HepG2 (cell line): ENCODE results near the gene ARMC2.

Experiments used
- ATF1 ChIP-seq: IDR thresholded peaks from 2 replicates; pipeline ENCODE4 v1.6.1; 2016; ENCODE audit warnings: mild to moderate bottlenecking, control low read depth
- EZH2 ChIP-seq: conservative IDR thresholded peaks from 2 replicates; pipeline ENCODE4 v1.6.1; 2012; ENCODE audit warnings: mild to moderate bottlenecking, low read depth, low read length, moderate library complexity
- FOXP1 ChIP-seq, 2 experiments: fragments of 450-650 bp in 1 of 2; IDR thresholded peaks; 2 replicates each; pipeline ENCODE4 v1.6.1; 2017 to 2018; ENCODE audit warnings: antibody characterized with exemption in 1 of 2
- POLR2G ChIP-seq: fragments of 200-400 bp; formaldehyde crosslinking; IDR thresholded peaks from 2 replicates; pipeline ENCODE4 v1.6.1; 2018; ENCODE audit warnings: mild to moderate bottlenecking, low read depth, low read length, moderate library complexity
- SATB2 ChIP-seq: sonication (generic); formaldehyde crosslinking; IDR thresholded peaks from 2 replicates; pipeline ENCODE4 v1.5.0; 2020; ENCODE audit warnings: missing genetic modification reagents
- SIN3B ChIP-seq: fragments of 150-350 bp; IDR thresholded peaks from 2 replicates; pipeline ENCODE4 v1.6.1; 2014; ENCODE audit warnings: low read length
- ZNF282 ChIP-seq: fragments of 450-650 bp; IDR thresholded peaks from 2 replicates; pipeline ENCODE4 v1.6.1; 2018; ENCODE audit not compliant: partially characterized antibody
- ZNF660 ChIP-seq: sonication (generic); formaldehyde crosslinking; IDR thresholded peaks from 2 replicates; pipeline ENCODE4 v1.5.1; 2020; ENCODE audit warnings: mild to moderate bottlenecking, low read depth, missing genetic modification reagents, borderline replicate concordance
- TF ChIP-seq, protein P1 (sequence below): IDR thresholded peaks from 2 replicates; pipeline ENCODE4 v1.6.1; 2016; ENCODE audit warnings: low read depth, borderline replicate concordance
- TF ChIP-seq, protein P2 (sequence below): sonication (generic); formaldehyde crosslinking; IDR thresholded peaks from 2 replicates; pipeline ENCODE4 v1.8.0; 2022; ENCODE audit warnings: missing genetic modification reagents, mild to moderate bottlenecking, borderline replicate concordance
- TF ChIP-seq, protein P3 (sequence below): sonication (generic); formaldehyde crosslinking; IDR thresholded peaks from 2 replicates; pipeline ENCODE4 v1.5.0; 2020; ENCODE audit warnings: mild to moderate bottlenecking, missing genetic modification reagents, moderate library complexity
- TF ChIP-seq, protein P4 (sequence below): sonication (generic); formaldehyde crosslinking; IDR thresholded peaks from 2 replicates; pipeline ENCODE4 v1.8.1; 2022; ENCODE audit warnings: low read depth, mild to moderate bottlenecking, missing genetic modification reagents

DNA sequence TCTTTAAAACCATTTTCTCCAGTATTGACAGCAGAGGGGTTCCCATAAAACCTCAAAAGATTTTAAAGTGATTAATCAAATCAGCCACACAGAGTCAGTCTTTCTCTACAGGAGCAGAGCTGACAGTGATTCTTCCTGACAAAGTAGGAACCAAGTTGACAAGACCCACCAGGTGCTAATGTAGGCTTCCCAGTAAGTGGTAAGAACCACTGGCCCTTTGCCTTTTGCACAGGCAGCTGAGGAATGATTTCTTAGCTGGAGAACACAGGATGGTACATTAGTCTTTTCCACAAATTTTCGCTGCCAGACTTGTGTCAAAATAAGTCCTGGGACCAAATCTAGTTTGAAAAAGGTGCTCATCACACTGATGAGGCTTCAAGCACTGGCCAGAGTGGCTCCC, 95.8 kb downstream of the ARMC2 start:
- no peak for TF ChIP-seq ATF1 (CRISPR knock-in tag)
- TF ChIP-seq, protein P1, sequence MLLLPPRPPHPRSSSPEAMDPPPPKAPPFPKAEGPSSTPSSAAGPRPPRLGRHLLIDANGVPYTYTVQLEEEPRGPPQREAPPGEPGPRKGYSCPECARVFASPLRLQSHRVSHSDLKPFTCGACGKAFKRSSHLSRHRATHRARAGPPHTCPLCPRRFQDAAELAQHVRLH = no peak
- TF ChIP-seq, protein P2, sequence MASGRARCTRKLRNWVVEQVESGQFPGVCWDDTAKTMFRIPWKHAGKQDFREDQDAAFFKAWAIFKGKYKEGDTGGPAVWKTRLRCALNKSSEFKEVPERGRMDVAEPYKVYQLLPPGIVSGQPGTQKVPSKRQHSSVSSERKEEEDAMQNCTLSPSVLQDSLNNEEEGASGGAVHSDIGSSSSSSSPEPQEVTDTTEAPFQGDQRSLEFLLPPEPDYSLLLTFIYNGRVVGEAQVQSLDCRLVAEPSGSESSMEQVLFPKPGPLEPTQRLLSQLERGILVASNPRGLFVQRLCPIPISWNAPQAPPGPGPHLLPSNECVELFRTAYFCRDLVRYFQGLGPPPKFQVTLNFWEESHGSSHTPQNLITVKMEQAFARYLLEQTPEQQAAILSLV = no peak
- no peak for TF ChIP-seq POLR2G
- no peak for TF ChIP-seq ZNF660 (CRISPR knock-in tag)
- no peak for TF ChIP-seq FOXP1 (IDR thresholded peaks at IDR 0.05)
- TF ChIP-seq FOXP1 (CRISPR knock-in tag; IDR thresholded peaks at IDR 0.05) = no peak
- no peak for TF ChIP-seq SIN3B
- TF ChIP-seq ZNF282 = no peak
- TF ChIP-seq SATB2 (CRISPR knock-in tag) = no peak
- TF ChIP-seq, protein P3, sequence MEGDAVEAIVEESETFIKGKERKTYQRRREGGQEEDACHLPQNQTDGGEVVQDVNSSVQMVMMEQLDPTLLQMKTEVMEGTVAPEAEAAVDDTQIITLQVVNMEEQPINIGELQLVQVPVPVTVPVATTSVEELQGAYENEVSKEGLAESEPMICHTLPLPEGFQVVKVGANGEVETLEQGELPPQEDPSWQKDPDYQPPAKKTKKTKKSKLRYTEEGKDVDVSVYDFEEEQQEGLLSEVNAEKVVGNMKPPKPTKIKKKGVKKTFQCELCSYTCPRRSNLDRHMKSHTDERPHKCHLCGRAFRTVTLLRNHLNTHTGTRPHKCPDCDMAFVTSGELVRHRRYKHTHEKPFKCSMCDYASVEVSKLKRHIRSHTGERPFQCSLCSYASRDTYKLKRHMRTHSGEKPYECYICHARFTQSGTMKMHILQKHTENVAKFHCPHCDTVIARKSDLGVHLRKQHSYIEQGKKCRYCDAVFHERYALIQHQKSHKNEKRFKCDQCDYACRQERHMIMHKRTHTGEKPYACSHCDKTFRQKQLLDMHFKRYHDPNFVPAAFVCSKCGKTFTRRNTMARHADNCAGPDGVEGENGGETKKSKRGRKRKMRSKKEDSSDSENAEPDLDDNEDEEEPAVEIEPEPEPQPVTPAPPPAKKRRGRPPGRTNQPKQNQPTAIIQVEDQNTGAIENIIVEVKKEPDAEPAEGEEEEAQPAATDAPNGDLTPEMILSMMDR (CRISPR knock-in tag) = no peak
- TF ChIP-seq EZH2 = no peak
- TF ChIP-seq, protein P4, sequence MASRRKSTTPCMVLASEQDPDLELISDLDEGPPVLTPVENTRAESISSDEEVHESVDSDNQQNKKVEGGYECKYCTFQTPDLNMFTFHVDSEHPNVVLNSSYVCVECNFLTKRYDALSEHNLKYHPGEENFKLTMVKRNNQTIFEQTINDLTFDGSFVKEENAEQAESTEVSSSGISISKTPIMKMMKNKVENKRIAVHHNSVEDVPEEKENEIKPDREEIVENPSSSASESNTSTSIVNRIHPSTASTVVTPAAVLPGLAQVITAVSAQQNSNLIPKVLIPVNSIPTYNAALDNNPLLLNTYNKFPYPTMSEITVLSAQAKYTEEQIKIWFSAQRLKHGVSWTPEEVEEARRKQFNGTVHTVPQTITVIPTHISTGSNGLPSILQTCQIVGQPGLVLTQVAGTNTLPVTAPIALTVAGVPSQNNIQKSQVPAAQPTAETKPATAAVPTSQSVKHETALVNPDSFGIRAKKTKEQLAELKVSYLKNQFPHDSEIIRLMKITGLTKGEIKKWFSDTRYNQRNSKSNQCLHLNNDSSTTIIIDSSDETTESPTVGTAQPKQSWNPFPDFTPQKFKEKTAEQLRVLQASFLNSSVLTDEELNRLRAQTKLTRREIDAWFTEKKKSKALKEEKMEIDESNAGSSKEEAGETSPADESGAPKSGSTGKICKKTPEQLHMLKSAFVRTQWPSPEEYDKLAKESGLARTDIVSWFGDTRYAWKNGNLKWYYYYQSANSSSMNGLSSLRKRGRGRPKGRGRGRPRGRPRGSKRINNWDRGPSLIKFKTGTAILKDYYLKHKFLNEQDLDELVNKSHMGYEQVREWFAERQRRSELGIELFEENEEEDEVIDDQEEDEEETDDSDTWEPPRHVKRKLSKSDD = no peak
